Fibroblast of peridontal ligament (primary cell): Measurements from ENCODE around the gene GDPD5.

Experiments used
- DNase-seq: peaks from one replicate; pipeline ENCODE4 v3.0.0-alpha.2; 2010; ENCODE audit errors: extremely low read depth

GDPD5 gene

GRCh38 chr11:75536786-75537641 lies 11.3 kb upstream of the GDPD5 start:
- DNase-seq: no peak

DNA sequence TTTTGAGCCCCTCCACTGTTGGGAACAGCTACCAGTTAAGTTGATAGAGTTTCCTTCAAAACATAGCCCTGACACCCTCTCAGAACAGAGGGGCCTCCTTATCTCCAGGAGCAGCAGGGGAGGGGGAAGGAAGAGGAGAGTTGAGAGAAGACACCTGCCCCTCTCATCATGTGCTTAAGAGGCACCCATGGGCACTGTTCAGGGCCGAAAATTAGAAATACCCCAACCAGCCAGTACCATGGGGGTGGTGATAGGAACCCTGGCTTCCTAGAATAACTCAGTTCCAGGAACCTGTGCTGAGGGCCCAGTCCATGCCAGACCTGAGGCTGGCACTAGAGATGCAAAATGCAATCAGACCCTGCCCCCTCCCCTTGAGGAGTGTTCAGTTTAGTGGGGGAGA lies 9.3 kb upstream of the GDPD5 start:
- DNase-seq: no peak

DNA sequence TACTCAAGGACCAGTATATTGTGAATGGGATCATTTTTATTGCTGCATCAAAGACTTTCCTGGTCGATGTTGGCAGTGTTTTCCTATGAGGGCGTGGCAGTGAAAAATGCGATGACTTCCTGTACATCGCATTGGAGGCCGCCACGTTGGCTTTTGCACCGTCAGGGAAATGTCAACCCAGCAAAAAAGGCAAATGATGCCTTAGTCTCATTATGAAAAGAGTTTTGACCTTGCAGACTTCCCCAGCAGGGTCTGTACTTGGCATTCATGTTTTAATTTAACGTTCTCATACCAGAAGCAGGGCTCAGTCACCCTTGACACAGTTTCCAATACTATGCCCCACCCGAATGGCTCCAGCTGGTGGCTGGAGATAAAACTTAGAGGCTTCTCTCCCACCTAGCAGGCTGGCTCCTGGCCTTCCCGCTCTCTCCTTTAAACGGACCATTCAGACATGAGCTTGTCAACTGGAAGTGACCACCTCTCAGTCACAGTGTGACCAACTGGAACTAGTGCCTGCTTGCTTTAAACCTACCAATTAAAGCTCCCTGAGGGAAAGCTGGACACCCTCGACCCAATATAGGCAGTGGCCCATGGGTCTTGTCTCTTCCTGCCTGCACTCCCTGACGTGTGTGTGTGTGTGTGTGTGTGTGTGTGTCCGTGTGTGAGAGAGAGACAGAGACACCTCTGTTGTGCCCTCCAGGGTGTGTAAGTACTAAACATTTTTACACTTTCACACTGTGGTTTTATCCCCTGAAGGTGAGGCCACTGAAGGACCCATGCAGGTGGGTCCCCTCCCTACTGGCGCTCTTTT lies 8.7 kb upstream of the GDPD5 start:
- DNase-seq: no peak

GRCh38 chr11:75533896-75534258 lies 8.1 kb upstream of the GDPD5 start:
- no peak for DNase-seq

DNA sequence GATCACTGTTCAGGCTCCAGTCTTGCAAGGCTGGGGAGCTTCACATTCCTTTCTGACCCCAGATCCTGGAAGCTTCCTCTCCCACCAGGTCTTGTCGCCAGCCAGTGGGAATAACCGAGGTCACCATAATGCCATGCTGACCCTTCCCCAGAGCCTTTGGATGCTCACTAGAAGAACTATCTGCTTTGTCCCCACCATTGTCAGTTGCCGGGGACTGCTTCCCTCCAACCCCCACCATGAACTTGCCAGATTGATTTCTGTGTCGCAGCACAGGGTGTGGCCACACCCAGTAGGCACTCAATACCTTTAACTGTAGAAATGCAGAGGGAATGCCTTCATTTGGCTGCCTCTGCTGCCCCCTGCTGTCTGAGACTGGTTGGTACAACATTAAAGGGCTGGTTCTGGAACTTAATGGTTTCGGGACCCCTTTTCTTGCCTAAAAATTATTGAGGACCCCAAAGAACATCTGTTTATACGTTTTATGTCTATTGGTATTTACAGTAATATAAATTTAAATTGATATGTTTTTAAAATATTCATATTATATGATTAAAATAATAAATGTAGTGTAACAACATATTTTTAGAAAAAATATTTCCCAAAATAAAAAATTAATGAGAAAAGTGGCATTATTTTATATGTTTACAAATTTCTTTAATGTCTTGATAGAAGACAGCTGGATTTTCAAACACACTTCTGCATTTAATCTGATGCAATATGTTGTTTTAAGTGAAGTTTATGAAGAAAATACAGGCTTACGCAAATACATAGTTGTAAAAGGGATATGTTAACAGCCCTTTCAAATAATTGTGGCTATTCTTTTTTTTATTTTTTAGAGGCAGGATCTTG lies 6.7 kb upstream of the GDPD5 start:
- DNase-seq: peak; percentile 51

- DNase-seq: no peak
Measured at GRCh38 chr11:75531325-75531724, 5.6 kb upstream of the GDPD5 start.

DNA sequence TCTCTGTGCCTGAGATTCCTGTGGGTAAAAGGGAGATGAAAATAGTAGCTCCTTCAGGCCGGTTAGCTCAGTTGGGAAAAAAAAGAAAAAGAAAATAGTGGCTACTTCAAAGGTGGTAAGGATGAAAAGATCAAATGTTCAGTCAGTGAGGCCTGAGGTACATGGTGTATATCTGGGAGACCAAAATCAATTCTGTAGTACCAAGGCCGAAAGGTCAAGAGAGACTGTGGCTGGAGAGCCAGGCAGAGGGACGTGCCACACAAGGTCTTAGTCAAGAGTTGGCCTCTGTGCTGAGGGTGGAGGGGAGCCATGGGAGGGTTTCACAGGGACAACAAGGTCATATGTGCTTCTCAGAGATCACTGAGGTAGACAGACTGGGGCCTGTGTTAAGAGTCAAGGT lies 4.8 kb upstream of the GDPD5 start:
- no peak for DNase-seq

DNA sequence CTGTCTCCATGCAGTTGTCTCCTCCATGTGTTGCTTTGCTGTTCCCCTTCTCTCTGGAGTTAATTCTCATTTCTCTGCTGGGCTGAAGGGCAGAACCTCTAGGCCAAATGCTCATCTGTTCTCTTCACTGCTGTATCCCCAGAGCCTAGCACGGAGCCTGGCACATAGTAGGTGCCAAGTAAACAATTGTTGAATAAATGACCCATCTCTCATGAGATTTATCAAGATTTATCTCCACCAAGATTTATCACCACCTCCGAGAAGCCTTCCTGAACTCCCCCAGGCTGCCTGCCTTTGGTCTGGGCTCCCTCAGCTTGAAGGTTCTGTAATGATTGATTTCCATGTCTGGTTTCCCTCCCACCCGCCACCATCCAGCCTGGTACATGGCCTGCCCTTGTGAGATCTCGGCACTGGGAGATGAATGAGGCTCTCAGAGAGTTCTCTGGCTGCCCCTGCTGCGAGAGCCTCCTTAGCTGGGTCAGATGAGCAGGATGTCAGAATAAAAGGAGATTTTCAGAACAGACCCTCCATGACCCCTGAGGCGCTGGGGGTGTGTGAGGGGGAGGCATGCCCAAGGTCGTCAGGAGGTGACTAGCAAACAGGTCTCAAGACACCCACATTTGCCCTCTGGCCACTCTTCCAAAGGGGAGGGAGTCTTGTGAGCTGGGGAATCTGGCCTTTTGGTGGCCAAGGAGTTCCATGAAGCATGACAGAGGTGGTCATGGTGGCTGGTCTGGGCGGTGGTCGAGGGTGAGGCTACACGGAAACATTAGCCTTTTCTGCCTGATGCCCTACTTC lies 2.4 kb upstream of the GDPD5 start:
- no peak for DNase-seq

DNA sequence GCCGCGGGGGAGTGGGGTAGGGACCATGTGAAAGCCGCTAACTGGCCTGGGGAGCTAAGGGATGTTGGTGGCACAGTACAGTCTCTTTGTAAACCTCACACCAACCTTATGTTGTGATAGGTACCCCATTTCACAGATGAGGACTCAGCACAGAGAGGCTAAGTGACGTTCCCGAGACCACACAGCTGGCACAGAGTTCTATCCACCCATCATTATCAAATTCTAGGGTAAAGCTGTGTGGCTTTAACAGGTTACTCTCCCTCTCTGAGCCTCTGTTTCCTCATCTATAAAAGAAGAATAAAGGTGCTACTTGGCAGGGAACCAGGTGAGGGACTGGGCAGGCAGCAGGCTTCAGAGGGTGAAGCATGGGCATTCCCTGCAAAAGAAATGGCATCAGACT lies 1.4 kb upstream of the GDPD5 start:
- no peak for DNase-seq

- no peak for DNase-seq
Measured at GRCh38 chr11:75526192-75526541, 426 bp upstream of the GDPD5 start.

- no peak for DNase-seq
Measured at GRCh38 chr11:75524665-75525432, 892 bp downstream of the GDPD5 start.

GRCh38 chr11:75523811-75524664 lies 1.7 kb downstream of the GDPD5 start:
- no peak for DNase-seq

GRCh38 chr11:75523189-75523588 lies 2.6 kb downstream of the GDPD5 start:
- DNase-seq: no peak

- DNase-seq: no peak
Measured at GRCh38 chr11:75522286-75523044, 3.3 kb downstream of the GDPD5 start.

DNA sequence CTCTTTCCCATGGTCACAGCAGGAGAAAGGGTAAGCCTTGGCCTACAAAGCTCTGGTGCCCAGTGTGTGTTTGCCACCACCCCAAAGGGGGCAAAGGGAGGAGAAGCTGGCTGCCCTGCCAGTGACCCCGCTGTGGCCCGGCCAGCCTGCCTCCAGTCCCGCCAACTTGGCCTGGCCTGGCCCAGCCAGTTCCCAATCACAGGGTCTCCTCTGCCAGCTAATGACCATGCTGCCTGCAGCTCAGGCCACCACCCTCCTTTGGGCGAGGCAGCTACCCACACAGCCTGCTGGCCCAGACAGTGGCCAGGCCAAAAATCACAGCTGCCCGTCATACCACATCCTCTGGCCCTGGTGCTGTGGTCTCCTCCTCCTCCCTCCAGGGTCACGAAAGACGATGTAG lies 5.1 kb downstream of the GDPD5 start:
- no peak for DNase-seq

- no peak for DNase-seq
Measured at GRCh38 chr11:75518771-75519653, 6.7 kb downstream of the GDPD5 start.

DNA sequence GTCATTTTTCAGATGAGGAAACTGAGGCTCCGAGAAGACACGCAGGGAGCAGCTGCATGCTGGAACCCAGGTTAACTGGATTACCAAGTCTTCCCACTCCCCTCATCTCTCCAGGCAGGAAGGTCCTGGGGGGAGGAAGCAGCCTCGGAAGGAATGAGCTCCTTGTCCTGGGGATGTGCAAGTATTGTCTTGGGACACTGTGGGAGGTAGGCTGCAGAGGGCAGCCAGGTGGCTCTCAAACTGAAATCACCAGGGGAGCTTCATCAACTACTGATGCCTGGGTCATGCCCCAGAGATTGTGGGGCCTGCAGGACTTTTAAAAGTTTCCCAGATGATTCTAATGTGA lies 7.6 kb downstream of the GDPD5 start:
- DNase-seq: no peak

DNA sequence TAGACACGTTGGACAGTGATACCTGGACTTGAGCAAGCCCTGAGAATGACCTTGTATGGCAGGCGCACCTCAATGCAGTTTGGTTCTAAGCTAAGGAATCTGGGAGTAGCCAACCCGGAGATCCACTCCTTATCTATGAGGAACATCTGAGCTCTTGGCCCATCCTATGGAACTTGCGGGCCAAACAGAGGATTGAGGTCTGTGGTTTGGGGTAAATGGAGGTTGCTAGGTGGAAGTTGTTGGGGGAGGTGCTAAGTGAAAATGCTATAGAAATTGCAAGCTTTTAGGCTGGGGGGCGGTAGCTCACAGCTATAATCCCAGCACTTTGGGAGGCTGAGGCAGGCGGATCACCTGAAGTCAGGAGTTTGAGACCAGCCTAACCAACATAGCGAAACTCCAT lies 8.9 kb downstream of the GDPD5 start:
- no peak for DNase-seq
